Activated CD4-positive, alpha-beta T cell treated with anti-CD3 and anti-CD28 coated beads, Interleukin-2, amount 50 U/mL, for 48 hours (primary cell): ENCODE measurements around the gene LIN7C.
"Not testable (repeated sequence)": the region's sequence is repeated elsewhere in the genome, so short reads cannot be mapped to it uniquely, and the experiment has no call there.

ENCODE experiments used
- DNase-seq, 2 experiments: peaks; one replicate each; pipeline ENCODE4 v3.0.0-alpha.2; 2020

The LIN7C gene

GRCh38 chr11:27468995-27469695, 37.4 kb downstream of the LIN7C start:
- DNase-seq = no peak

GRCh38 chr11:27468209-27468994, 38.2 kb downstream of the LIN7C start:
- DNase-seq = no peak

GRCh38 chr11:27467181-27467913, 39.2 kb downstream of the LIN7C start:
- no peak for DNase-seq

GRCh38 chr11:27466363-27466762, 40.2 kb downstream of the LIN7C start:
- no peak for DNase-seq

DNA sequence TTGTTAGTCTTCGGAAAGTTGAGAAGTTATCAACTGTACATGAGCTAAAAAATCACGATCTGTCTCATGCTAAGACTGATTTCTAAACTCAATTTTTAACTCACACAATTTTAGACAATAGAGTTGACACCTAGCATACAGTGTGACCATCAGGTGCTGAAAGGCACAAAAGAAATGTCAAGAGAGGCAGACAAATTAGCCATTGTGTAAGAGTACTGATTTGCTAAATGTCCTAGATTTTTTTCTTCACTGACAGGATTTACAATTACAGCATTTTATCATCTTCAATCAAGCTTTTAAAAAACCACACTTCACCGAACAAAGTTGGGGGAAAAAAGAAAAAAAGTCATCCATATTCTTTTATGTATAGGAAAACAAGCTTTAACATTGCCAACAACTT, 40.9 kb downstream of the LIN7C start:
- DNase-seq = no peak

- no peak for DNase-seq
These were observed 41.7 kb downstream of the LIN7C start for GRCh38 chr11:27464909-27465308.

GRCh38 chr11:27464289-27464696, 42.3 kb downstream of the LIN7C start:
- DNase-seq = no peak

GRCh38 chr11:27462543-27462942, 44.0 kb downstream of the LIN7C start:
- DNase-seq = no peak

- no peak for DNase-seq
These were observed 46.2 kb downstream of the LIN7C start for GRCh38 chr11:27460158-27460978.

DNA sequence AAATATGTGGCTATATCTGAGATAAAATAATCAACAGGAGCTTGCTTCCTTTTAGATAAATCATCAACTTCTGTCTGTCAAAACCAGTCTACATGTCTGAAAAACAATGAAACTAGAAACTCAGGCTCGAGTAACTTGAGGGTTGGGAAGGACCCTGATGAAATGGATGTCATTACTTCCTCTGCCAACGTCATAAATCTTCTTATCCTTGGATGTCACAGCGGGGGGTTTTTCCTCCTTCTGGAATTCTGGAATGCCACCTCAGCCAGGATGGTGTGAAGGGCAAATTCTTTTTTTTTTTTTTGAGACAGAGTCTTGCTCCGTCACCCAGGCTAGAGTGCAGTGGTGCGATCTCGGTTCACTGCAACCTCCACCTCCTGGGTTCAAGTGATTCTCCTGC, 47.4 kb downstream of the LIN7C start:
- no peak for DNase-seq

GRCh38 chr11:27458182-27458581, 48.4 kb downstream of the LIN7C start:
- no peak for DNase-seq

GRCh38 chr11:27456795-27457329, 49.7 kb downstream of the LIN7C start:
- no peak for DNase-seq

GRCh38 chr11:27456140-27456794, 50.3 kb downstream of the LIN7C start:
- no peak for DNase-seq

DNA sequence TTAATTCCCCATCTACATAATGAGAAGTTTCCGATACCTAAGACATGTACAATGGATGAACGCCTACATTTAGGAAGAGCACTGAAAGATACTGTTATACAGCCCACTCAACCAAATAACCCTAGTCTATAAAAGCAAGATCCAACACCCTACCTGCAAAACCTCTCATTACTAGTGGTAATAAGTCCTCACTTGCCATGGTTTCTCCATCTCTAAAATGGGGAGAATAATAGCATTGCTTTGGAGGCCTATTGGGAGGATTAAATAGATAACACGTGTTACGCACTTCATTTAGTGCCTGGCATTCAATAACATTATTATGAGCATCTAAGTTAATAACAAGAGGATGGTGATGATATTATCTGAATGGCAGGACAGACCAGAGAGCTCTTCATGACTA, 50.9 kb downstream of the LIN7C start:
- DNase-seq = no peak

- no peak for DNase-seq
These were observed 52.9 kb downstream of the LIN7C start for GRCh38 chr11:27453701-27454100.

DNA sequence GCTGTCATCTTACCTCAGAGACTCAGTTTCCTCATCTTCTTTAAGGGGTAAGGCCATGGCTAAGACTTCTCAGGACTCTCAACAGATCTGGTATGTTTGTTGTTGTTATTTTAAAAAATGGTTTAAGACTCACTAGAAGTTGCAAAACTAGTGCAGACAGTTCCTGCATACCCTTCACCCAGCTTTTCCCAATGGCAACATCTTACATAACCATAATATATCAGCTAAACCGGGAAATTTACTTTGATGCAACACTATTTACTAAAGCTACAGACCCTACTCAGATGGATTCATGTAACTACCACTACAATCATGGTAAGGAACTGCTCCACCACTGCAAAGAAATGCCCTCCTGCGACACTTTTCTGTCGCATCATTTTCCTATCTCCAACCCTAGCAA, 54.4 kb downstream of the LIN7C start:
- DNase-seq = no peak

DNA sequence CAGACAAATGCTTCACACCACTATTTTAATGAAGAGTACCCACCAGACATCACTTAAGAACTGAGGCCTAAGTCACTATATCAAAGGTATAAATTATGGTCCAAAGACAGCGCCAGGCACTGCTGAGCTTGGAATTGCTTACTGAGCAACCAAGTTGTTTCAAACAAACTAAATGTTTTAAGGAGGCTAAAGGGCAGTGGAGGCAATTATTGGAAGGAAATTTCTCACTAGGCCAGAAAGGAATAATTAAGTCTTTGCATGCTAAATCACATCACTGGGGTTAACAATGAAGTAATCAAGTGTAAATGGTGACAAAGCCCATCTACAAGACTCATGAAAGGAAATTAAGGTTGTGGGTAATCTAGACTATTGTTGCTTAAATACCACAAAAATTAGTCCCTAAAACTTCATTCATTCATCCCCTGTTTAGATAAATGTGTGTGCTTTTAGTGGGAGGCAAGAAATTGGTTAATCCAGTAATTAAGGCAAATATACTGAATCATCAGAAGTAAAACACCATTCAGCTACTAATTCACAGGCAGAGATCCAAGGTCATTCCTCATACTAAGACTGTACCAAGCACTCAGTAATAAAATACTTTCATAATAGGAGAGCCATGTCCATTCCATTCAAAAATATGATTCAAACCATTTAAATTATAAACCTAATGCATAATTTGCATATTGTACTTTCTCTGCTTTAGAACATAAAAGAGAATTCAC, 55.2 kb downstream of the LIN7C start:
- DNase-seq = no peak

GRCh38 chr11:27448184-27448540, 58.4 kb downstream of the LIN7C start:
- DNase-seq = not testable (repeated sequence)

DNA sequence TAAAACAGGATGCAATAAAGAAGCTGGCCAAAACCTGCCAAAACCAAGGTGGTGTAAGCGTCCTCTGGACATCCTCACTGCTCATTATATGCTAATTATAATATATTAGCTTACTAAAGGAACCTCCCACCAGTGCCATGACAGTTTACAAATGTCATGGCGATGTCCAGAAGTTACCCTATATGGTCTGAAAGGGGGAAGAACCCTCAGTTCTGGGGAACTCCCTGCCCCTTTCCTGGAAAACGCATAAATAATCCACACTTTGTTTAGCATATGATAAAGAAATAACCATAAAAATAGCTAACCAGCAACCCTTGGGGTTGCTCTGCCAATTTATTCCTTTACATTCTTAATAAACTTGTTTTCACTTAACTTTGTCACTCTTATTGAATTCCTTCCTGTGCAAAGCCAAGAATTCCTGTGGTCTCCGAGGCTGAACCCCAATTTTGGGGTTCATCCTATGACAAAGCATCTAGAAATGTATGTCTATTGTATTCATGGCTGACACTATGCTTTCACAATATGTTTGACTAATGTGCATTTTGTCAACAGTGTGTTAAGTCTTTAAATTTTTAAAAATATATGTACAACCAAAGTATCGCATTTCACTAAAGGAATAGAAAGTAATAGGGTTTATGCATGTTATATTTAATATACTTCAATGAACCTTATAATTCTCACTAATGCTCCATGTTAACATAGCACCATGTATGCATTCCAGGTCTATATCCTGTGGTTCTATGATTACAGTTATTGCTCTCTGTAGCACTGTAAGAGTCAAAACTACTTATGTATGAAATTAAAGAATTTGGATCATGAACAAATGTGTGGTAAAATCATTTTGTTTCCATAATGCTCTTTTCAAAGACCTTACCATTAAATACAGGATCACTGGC, 59.0 kb downstream of the LIN7C start:
- no peak for DNase-seq

DNA sequence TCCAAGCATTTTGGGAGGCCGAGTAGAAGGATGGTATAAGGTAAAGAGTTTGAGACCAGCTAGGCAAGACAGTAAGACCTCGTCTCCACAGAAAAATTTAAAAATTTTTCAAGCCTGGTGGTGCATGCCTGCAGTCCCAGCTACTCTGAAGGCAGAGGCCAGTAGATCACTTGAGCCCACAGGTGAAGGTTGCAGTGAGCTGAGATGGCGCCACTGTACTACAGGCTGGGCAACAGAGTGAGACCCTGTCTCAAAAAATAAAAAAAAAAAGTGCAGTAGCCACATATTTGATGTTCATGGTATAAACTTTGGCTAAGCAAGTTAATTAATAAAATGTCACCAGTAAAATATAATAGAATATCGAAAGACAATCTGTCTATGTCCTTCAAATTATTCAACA, 60.9 kb downstream of the LIN7C start:
- no peak for DNase-seq
